ENCODE measurements around the gene MSANTD2.

The MSANTD2 gene

GRCh38 chr11:124800226-124800929 lies at the start of gene MSANTD2:
TSS of gene MSANTD2 (minus strand) at chr11:124800406. CDS start at chr11:124800380, 26 bp downstream.
- DNase-seq, result peak; percentile 95

- DNase-seq, result no peak
These were observed 46.0 kb upstream of the MSANTD2 start for GRCh38 chr11:124846070-124846673.

GRCh38 chr11:124844664-124845079 lies 44.5 kb upstream of the MSANTD2 start:
- DNase-seq, result no peak

GRCh38 chr11:124843616-124843910 lies 43.4 kb upstream of the MSANTD2 start:
- DNase-seq, result no peak

- no peak for DNase-seq
These were observed 42.1 kb upstream of the MSANTD2 start for GRCh38 chr11:124842305-124842704.

- DNase-seq, result no peak
These were observed 41.6 kb upstream of the MSANTD2 start for GRCh38 chr11:124841840-124842239.

GRCh38 chr11:124841201-124841600 lies 41.0 kb upstream of the MSANTD2 start:
- no peak for DNase-seq

GRCh38 chr11:124840666-124841065 lies 40.5 kb upstream of the MSANTD2 start:
- no peak for DNase-seq

- DNase-seq, result no peak
These were observed 39.9 kb upstream of the MSANTD2 start for GRCh38 chr11:124839972-124840621.

- DNase-seq, result peak; percentile 40
These were observed 39.1 kb upstream of the MSANTD2 start for GRCh38 chr11:124839128-124839971.

- DNase-seq, result no peak
These were observed 38.6 kb upstream of the MSANTD2 start for GRCh38 chr11:124838805-124839127.

- peak; percentile 46 for DNase-seq
These were observed 37.3 kb upstream of the MSANTD2 start for GRCh38 chr11:124837491-124837856.

GRCh38 chr11:124835918-124836317 lies 35.7 kb upstream of the MSANTD2 start:
- DNase-seq, result no peak

- no peak for DNase-seq
These were observed 34.4 kb upstream of the MSANTD2 start for GRCh38 chr11:124834526-124835180.

- no peak for DNase-seq
These were observed 32.4 kb upstream of the MSANTD2 start for GRCh38 chr11:124832571-124832970.

GRCh38 chr11:124831897-124832296 lies 31.7 kb upstream of the MSANTD2 start:
- no peak for DNase-seq

GRCh38 chr11:124830749-124831148 lies 30.5 kb upstream of the MSANTD2 start:
- DNase-seq, result no peak

- no peak for DNase-seq
These were observed 29.8 kb upstream of the MSANTD2 start for GRCh38 chr11:124829986-124830385.

GRCh38 chr11:124825876-124826275 lies 25.7 kb upstream of the MSANTD2 start:
- no peak for DNase-seq

- DNase-seq, result no peak
These were observed 23.5 kb upstream of the MSANTD2 start for GRCh38 chr11:124823512-124824376.

- DNase-seq, result no peak
These were observed 22.0 kb upstream of the MSANTD2 start for GRCh38 chr11:124821995-124822730.

Measured in right hindlimb (tissue), 1 donor.